Hepatocyte (in vitro differentiated cells): ENCODE results near the gene MAP3K2. TPM values are rescaled to one million over a fixed set of nuclear protein-coding genes. Genes with fewer than 3 reads are reported as not detected.

Source experiments
- DNase-seq: peaks from one replicate; pipeline ENCODE4 v3.0.0-alpha.2; 2016; ENCODE audit warnings: low spot score
- H2AFZ ChIP-seq: fragments of 200-600 bp; sonication (generic); 2 replicates; pipeline ENCODE4 v1.6.0; 2016; ENCODE audit warnings: antibody characterized with exemption, mild to moderate bottlenecking
- H3K27ac ChIP-seq: fragments of 200-600 bp; sonication (generic); 2 replicates; pipeline ENCODE4 v1.5.1; 2016; ENCODE audit warnings: mild to moderate bottlenecking
- H3K27me3 ChIP-seq: fragments of 200-600 bp; sonication (generic); 2 replicates; pipeline ENCODE4 v1.6.1; 2016
- H3K36me3 ChIP-seq: fragments of 200-600 bp; sonication (generic); replicated peaks from 2 replicates; pipeline ENCODE4 v1.5.1; 2016; ENCODE audit warnings: low read depth; ENCODE audit not compliant: insufficient read depth
- H3K4me1 ChIP-seq: fragments of 200-600 bp; sonication (generic); 2 replicates; pipeline ENCODE4 v1.5.1; 2016; ENCODE audit warnings: mild to moderate bottlenecking, moderate library complexity; ENCODE audit not compliant: insufficient read depth
- H3K4me2 ChIP-seq: fragments of 200-600 bp; sonication (generic); 2 replicates; pipeline ENCODE4 v1.6.0; 2016
- H3K4me3 ChIP-seq: fragments of 200-600 bp; sonication (generic); 2 replicates; pipeline ENCODE4 v1.5.1; 2016; ENCODE audit warnings: mild to moderate bottlenecking
- H3K79me2 ChIP-seq: fragments of 200-600 bp; sonication (generic); 2 replicates; pipeline ENCODE4 v1.6.0; 2017; ENCODE audit warnings: mild to moderate bottlenecking
- H3K9me2 ChIP-seq: fragments of 200-600 bp; sonication (generic); replicated peaks from 2 replicates; pipeline ENCODE4 v1.6.0; 2017; ENCODE audit warnings: mild to moderate bottlenecking; ENCODE audit not compliant: insufficient read depth
- H3K9me3 ChIP-seq: fragments of 200-600 bp; sonication (generic); 2 replicates; pipeline ENCODE4 v1.5.1; 2016; ENCODE audit warnings: low read depth, mild to moderate bottlenecking
- H4K20me1 ChIP-seq: fragments of 200-600 bp; sonication (generic); 2 replicates; pipeline ENCODE4 v1.6.0; 2016; ENCODE audit warnings: mild to moderate bottlenecking; ENCODE audit not compliant: insufficient read depth, poor library complexity, severe bottlenecking
- CTCF ChIP-seq: fragments of 200-600 bp; sonication (generic); IDR thresholded peaks from 2 replicates; pipeline ENCODE4 v1.5.1; 2016; ENCODE audit warnings: antibody characterized with exemption, mild to moderate bottlenecking; ENCODE audit not compliant: poor library complexity
- EZH2 ChIP-seq: fragments of 200-600 bp; sonication (generic); IDR thresholded peaks from 2 replicates; pipeline ENCODE4 v1.6.1; 2016; ENCODE audit warnings: antibody characterized with exemption, mild to moderate bottlenecking, borderline replicate concordance
- EZH2phosphoT487 ChIP-seq: fragments of 200-600 bp; sonication (generic); IDR thresholded peaks from one replicate; pipeline ENCODE4 v1.6.1; 2018; ENCODE audit warnings: antibody characterized with exemption, mild to moderate bottlenecking, low read depth, moderate library complexity; ENCODE audit not compliant: unreplicated experiment, severe bottlenecking
- WGBS: methylation state at CpG from one replicate; pipeline ENCODE4 v1.1.6; 2016; ENCODE audit warnings: low lambda C conversion rate; ENCODE audit errors: missing lambda C conversion rate; 5-methylcytosine and 5-hydroxymethylcytosine counted together
- polyA plus RNA-seq: library from polyadenylated mRNA; unstranded; fragments of >200 nt; fragmentation: Nextera tagmentation; extraction: Ambion mirVana; gene quantifications from 2 replicates; pipeline ENCODE4 v1.2.1, GENCODE V29; 2016
- total RNA-seq: library from RNA; depleted of rRNA; stranded (reverse); fragments of >200 nt; gene quantifications from 2 replicates; pipeline ENCODE4 v1.2.3, GENCODE V29; 2014

The MAP3K2 gene
- total and polyA plus RNA-seq, 2 experiments from 2014 or later: 28.5 to 52.5 TPM

- TF ChIP-seq EZH2phosphoT487 (no peak), CTCF (no peak), EZH2 (no peak)
- H3K36me3 ChIP-seq: no peaks in the 10 kb centered on the region
- no peaks in the 10 kb centered on the region for H4K20me1 ChIP-seq
- no peaks in the 10 kb centered on the region for H3K79me2 ChIP-seq
- no peaks in the 10 kb centered on the region for H3K9me3 ChIP-seq
- 90% methylated on average over 7 of the region's 7 CpGs for WGBS
- peaks cover 14% of the 10 kb centered on the region for H3K4me1 ChIP-seq
- H3K27me3 ChIP-seq: no peaks in the 10 kb centered on the region
- no peak overlapping the region for H2AFZ ChIP-seq
- no peak for DNase-seq
- no peaks in the 10 kb centered on the region for H3K9me2 ChIP-seq
- H3K27ac ChIP-seq: no peak overlapping the region
- H3K4me3 ChIP-seq: no peak overlapping the region
- H3K4me2 ChIP-seq: no peak overlapping the region
Observed at GRCh38 chr2:127404466-127405254, 16.9 kb upstream of the MAP3K2 start.

GRCh38 chr2:127403460-127403859 is 15.7 kb upstream of the MAP3K2 start:
- Histone ChIP-seq H2AFZ (no peak overlapping the region), H3K9me2 (no peaks in the 10 kb centered on the region), H3K27me3 (no peaks in the 10 kb centered on the region), H3K4me2 (no peak overlapping the region), H4K20me1 (no peaks in the 10 kb centered on the region), H3K36me3 (no peaks in the 10 kb centered on the region), H3K27ac (no peak overlapping the region), H3K9me3 (no peaks in the 10 kb centered on the region), H3K4me3 (no peak overlapping the region), H3K79me2 (no peaks in the 10 kb centered on the region), H3K4me1 (peaks cover 9% of the 10 kb centered on the region)
- 77% methylated on average over 3 of the region's 3 CpGs for WGBS
- TF ChIP-seq EZH2phosphoT487: no peak
- no peak for TF ChIP-seq EZH2
- TF ChIP-seq CTCF: no peak
- DNase-seq: no peak

GRCh38 chr2:127401757-127402695 is 14.3 kb upstream of the MAP3K2 start:
- no peak overlapping the region for H3K4me3 ChIP-seq

More at GRCh38 chr2:127401757-127402695, 14.3 kb upstream of the MAP3K2 start:
- Histone ChIP-seq H3K4me2 (no peak overlapping the region), H3K4me1 (peaks cover 11% of the 10 kb centered on the region), H3K9me2 (no peaks in the 10 kb centered on the region), H2AFZ (no peak overlapping the region), H4K20me1 (no peaks in the 10 kb centered on the region), H3K79me2 (no peaks in the 10 kb centered on the region), H3K27ac (peak overlapping the region; percentile 79), H3K27me3 (no peaks in the 10 kb centered on the region), H3K9me3 (no peaks in the 10 kb centered on the region), H3K36me3 (no peaks in the 10 kb centered on the region)
- TF ChIP-seq EZH2 (no peak), CTCF (no peak), EZH2phosphoT487 (no peak)
- no peak for DNase-seq
- 69% methylated on average over 11 of the region's 11 CpGs for WGBS
